Measurements from ENCODE around the gene CLSTN2. TPM values are rescaled to one million over a fixed set of nuclear protein-coding genes. Genes with fewer than 3 reads are reported as not detected.

Gene CLSTN2
- total and polyA plus RNA-seq, 2 of the 8 experiments (the other 6 are each of a cell fraction or from before 2014, with no cell fraction given): 0.39 to 0.52 TPM

DNA sequence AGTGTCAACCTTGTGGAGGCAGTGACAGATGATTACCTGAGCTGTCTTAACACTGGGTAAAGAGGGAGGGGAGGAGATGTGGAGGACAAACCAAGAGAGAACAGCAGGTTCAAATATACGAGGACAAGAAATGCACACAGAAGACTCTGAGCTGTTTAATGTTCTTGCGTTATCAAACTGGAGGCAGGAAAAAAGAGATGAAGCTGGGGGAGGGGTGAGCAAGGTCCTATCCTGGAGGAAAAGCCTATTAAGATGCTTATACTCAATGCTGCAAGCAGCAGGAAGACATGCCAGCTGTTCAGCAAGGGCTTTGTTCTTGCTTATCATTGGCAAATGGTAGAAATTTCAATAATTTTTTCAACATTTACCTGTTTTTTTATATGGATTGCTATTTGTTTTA is 397.1 kb downstream of the CLSTN2 start:
- Histone ChIP-seq H3K4me2 (ENCODE audit: insufficient read depth in 1 of 2, low read depth in 2 of 2, low read length in 2 of 2) (no peak overlapping the region), H3K14ac (ENCODE audit: insufficient read length) (no peak overlapping the region), H4K91ac (replicated peaks; ENCODE audit: insufficient read length, low read length) (no peak overlapping the region), H3K4me3 (ENCODE audit: extremely low read depth in 1 of 4, insufficient read depth in 2 of 4, low read depth in 3 of 4, low read length in 4 of 4) (no peak overlapping the region), H4K5ac (ENCODE audit: insufficient read length, low read depth, low read length) (no peak overlapping the region), H3K4me1 (replicated peaks in 1 of 4; ENCODE audit: control insufficient read depth in 3 of 4, insufficient read depth in 4 of 4, low read length in 3 of 4) (no peaks in the 10 kb centered on the region), H2BK120ac (replicated peaks; ENCODE audit: low read depth, low read length) (no peak overlapping the region), H3K56ac (replicated peaks; ENCODE audit: insufficient read length, low read depth, low read length) (no peak overlapping the region), H2BK15ac (ENCODE audit: low read length) (no peak overlapping the region), H3K9ac (replicated peaks in 1 of 4; ENCODE audit: extremely low read depth in 1 of 4, low read depth in 3 of 4, low read length in 3 of 4) (no peak overlapping the region), H3K36me3 (ENCODE audit: control insufficient read depth in 2 of 4, insufficient read depth in 4 of 4, low read length in 3 of 4) (no peaks in the 10 kb centered on the region), H3K18ac (ENCODE audit: extremely low read depth, low read length) (no peak overlapping the region), H3K4ac (replicated peaks; ENCODE audit: insufficient read length, low read depth, low read length) (no peak overlapping the region), H3K9me3 (ENCODE audit: insufficient read depth in 2 of 2, low read depth in 1 of 2, low read length in 1 of 2) (no peaks in the 10 kb centered on the region), H3K23ac (ENCODE audit: insufficient read length) (no peak overlapping the region), H3K27me3 (replicated peaks in 1 of 4; ENCODE audit: control insufficient read depth in 3 of 4, extremely low read depth in 1 of 4, insufficient read depth in 3 of 4, low read length in 3 of 4) (no peaks in the 10 kb centered on the region; a peak in 1 of 7 replicates), H3K79me2 (ENCODE audit: control insufficient read depth in 1 of 2, insufficient read depth in 2 of 2, low read length in 2 of 2) (no peaks in the 10 kb centered on the region), H4K8ac (ENCODE audit: extremely low read depth, insufficient read depth, low read length) (no peak overlapping the region), H2BK12ac (ENCODE audit: low read depth, low read length) (no peak overlapping the region), H4K20me1 (replicated peaks in 1 of 2; ENCODE audit: control insufficient read depth in 1 of 2, insufficient read depth in 2 of 2, low read length in 2 of 2) (no peaks in the 10 kb centered on the region), H2AK5ac (ENCODE audit: low read depth, low read length) (no peak overlapping the region), H2BK5ac (ENCODE audit: low read depth, low read length) (no peak overlapping the region), H3K23me2 (ENCODE audit: low read depth, low read length) (no peaks in the 10 kb centered on the region), H2BK20ac (ENCODE audit: low read length) (no peak overlapping the region; the same call in 1 of the 2 replicates), H3K27ac (ENCODE audit: low read depth, low read length) (no peak overlapping the region), H2AFZ (ENCODE audit: low read length) (no peak overlapping the region), H3K79me1 (ENCODE audit: low read depth, low read length) (no peaks in the 10 kb centered on the region)
- FAIRE-seq: no peak
- no peak for DNase-seq (ENCODE audit: low read depth in 1 of 2, low spot score in 2 of 2)
- 78% methylated on average over 2 of the region's 2 CpGs; no CpG with 5 or more reads in 1 of the 2 experiments for WGBS, 2 experiments (ENCODE audit: extremely low coverage in 1 of 2, insufficient coverage in 1 of 2, insufficient read length in 1 of 2, insufficient replicate concordance in 2 of 2, low coverage in 1 of 2, low lambda C conversion rate in 2 of 2, missing lambda C conversion rate in 1 of 2)
- POLR2A ChIA-PET (ENCODE audit: partially characterized antibody): interaction anchor here (1.8 kb wide), 1 partner anchor 9 kb away, joined by 4 read pairs; no protein-coding TSS in a partner anchor
- CTCF ChIA-PET (ENCODE audit: partially characterized antibody): no interaction called here
- TF ChIP-seq EP300 (IDR thresholded peaks at IDR 0.05; ENCODE audit: borderline replicate concordance in 1 of 2, low read depth in 2 of 2, low read length in 2 of 2) (no peak), ASH2L (IDR thresholded peaks at IDR 0.05; ENCODE audit: low read length) (no peak), CREB1 (IDR thresholded peaks at IDR 0.05) (no peak), TAF1 (IDR thresholded peaks at IDR 0.05; ENCODE audit: low read depth, low read length) (no peak), EZH2 (IDR thresholded peaks at IDR 0.05; ENCODE audit: low read depth, low read length, severe bottlenecking) (no peak), CBX5 (IDR thresholded peaks at IDR 0.05; ENCODE audit: low read depth, low read length) (no peak), RBBP5 (IDR thresholded peaks at IDR 0.05; ENCODE audit: borderline replicate concordance, low read depth, low read length) (no peak), CBX8 (IDR thresholded peaks at IDR 0.05; ENCODE audit: borderline replicate concordance, low read depth, low read length) (no peak), BRCA1 (IDR thresholded peaks at IDR 0.05; ENCODE audit: low read depth, low read length) (no peak), FOSL1 (IDR thresholded peaks at IDR 0.05; ENCODE audit: insufficient read depth, low read depth, low read length) (no peak), CHD1 (IDR thresholded peaks at IDR 0.05; ENCODE audit: low read depth, low read length) (no peak)

All from H1 (cell line).